HEK293 (cell line): ENCODE data around the gene HM13.

ENCODE experiments used
- KLF9 ChIP-seq: fragments of 450-650 bp; formaldehyde crosslinking; IDR thresholded peaks from 2 replicates; pipeline ENCODE4 v1.5.1; 2016; ENCODE audit warnings: missing biosample characterization, missing genetic modification characterization, low read depth
- REPIN1 ChIP-seq: fragments of 450-650 bp; formaldehyde crosslinking; IDR thresholded peaks from 2 replicates; pipeline ENCODE4 v1.5.1; 2017; ENCODE audit warnings: missing biosample characterization, missing genetic modification characterization, low read depth
- TRIM28 ChIP-seq: IDR thresholded peaks from 2 replicates; pipeline ENCODE4 v1.6.1; 2011; ENCODE audit warnings: low read length, control low read depth, borderline replicate concordance
- YY1 ChIP-seq: fragments of 450-650 bp; formaldehyde crosslinking; IDR thresholded peaks from 2 replicates; pipeline ENCODE4 v1.5.1; 2018; ENCODE audit warnings: missing biosample characterization, missing genetic modification characterization
- ZBTB17 ChIP-seq: fragments of 450-650 bp; formaldehyde crosslinking; IDR thresholded peaks from 2 replicates; pipeline ENCODE4 v1.5.1; 2016; ENCODE audit warnings: missing biosample characterization, missing genetic modification characterization
- ZNF146 ChIP-seq: fragments of 450-650 bp; formaldehyde crosslinking; IDR thresholded peaks from 2 replicates; pipeline ENCODE4 v1.5.1; 2016; ENCODE audit warnings: missing biosample characterization, missing genetic modification characterization
- ZNF473 ChIP-seq: fragments of 450-650 bp; formaldehyde crosslinking; IDR thresholded peaks from 2 replicates; pipeline ENCODE4 v1.5.1; 2017; ENCODE audit warnings: missing biosample characterization, missing genetic modification characterization
- TF ChIP-seq, protein P1 (sequence below): fragments of 450-650 bp; formaldehyde crosslinking; IDR thresholded peaks from 2 replicates; pipeline ENCODE4 v1.5.1; 2016; ENCODE audit warnings: missing biosample characterization, missing genetic modification characterization
- TF ChIP-seq, protein P2 (sequence below): fragments of 450-650 bp; formaldehyde crosslinking; IDR thresholded peaks from 2 replicates; pipeline ENCODE4 v1.5.1; 2016; ENCODE audit warnings: missing biosample characterization, missing genetic modification characterization
- TF ChIP-seq, protein P3 (sequence below): fragments of 450-650 bp; IDR thresholded peaks from 2 replicates; pipeline ENCODE4 v1.5.1; 2018; ENCODE audit warnings: missing biosample characterization, missing genetic modification characterization

DNA sequence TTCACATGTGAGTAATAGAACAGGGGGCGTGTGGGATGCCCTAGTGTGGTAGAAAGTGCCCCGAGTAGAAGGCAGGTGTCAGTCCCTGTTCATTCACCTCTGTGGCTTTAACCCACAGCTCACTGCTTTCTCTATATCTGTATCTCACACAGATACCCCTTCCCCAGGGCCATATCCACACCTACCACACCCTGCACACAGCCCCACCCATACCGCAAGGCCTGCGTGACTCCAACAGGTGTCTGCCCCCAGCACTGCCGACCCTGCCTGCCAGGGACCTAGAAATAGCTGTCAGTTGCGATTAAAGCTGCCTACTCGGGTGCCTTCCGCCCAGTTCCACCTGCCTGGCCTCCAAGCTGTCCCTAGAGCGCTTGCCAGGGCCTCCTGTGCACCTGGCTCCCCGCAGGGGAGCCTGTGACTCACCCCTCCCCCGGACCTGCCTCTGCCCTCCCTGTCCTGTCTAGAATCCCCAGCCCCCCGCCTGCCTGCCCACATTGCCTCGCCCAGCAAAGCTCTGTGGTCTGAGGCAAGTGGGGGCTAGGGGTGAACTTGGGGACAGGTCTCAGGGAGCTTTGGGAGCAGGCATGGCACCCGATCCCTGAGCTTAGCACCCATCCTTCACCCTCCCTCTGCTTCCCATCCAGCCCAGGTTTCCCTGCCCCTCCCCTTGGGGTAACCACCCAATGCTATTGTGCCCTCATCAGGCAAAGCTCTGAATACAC is 52.6 kb downstream of the HM13 start:
- TF ChIP-seq ZNF146 (tag by site-specific recombination) (no peak), KLF9 (no peak), YY1 (tag by site-specific recombination) (no peak), TRIM28 (no peak), REPIN1 (no peak), ZNF473 (tag by site-specific recombination) (no peak), ZBTB17 (tag by site-specific recombination) (no peak)
- TF ChIP-seq, protein P1, sequence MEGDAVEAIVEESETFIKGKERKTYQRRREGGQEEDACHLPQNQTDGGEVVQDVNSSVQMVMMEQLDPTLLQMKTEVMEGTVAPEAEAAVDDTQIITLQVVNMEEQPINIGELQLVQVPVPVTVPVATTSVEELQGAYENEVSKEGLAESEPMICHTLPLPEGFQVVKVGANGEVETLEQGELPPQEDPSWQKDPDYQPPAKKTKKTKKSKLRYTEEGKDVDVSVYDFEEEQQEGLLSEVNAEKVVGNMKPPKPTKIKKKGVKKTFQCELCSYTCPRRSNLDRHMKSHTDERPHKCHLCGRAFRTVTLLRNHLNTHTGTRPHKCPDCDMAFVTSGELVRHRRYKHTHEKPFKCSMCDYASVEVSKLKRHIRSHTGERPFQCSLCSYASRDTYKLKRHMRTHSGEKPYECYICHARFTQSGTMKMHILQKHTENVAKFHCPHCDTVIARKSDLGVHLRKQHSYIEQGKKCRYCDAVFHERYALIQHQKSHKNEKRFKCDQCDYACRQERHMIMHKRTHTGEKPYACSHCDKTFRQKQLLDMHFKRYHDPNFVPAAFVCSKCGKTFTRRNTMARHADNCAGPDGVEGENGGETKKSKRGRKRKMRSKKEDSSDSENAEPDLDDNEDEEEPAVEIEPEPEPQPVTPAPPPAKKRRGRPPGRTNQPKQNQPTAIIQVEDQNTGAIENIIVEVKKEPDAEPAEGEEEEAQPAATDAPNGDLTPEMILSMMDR, result no peak
- TF ChIP-seq, protein P2, sequence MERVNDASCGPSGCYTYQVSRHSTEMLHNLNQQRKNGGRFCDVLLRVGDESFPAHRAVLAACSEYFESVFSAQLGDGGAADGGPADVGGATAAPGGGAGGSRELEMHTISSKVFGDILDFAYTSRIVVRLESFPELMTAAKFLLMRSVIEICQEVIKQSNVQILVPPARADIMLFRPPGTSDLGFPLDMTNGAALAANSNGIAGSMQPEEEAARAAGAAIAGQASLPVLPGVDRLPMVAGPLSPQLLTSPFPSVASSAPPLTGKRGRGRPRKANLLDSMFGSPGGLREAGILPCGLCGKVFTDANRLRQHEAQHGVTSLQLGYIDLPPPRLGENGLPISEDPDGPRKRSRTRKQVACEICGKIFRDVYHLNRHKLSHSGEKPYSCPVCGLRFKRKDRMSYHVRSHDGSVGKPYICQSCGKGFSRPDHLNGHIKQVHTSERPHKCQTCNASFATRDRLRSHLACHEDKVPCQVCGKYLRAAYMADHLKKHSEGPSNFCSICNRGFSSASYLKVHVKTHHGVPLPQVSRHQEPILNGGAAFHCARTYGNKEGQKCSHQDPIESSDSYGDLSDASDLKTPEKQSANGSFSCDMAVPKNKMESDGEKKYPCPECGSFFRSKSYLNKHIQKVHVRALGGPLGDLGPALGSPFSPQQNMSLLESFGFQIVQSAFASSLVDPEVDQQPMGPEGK (tag by site-specific recombination), result no peak
- TF ChIP-seq, protein P3, sequence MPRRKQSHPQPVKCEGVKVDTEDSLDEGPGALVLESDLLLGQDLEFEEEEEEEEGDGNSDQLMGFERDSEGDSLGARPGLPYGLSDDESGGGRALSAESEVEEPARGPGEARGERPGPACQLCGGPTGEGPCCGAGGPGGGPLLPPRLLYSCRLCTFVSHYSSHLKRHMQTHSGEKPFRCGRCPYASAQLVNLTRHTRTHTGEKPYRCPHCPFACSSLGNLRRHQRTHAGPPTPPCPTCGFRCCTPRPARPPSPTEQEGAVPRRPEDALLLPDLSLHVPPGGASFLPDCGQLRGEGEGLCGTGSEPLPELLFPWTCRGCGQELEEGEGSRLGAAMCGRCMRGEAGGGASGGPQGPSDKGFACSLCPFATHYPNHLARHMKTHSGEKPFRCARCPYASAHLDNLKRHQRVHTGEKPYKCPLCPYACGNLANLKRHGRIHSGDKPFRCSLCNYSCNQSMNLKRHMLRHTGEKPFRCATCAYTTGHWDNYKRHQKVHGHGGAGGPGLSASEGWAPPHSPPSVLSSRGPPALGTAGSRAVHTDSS, result no peak
